Measurements from ENCODE around the gene PLPP6.

DNA sequence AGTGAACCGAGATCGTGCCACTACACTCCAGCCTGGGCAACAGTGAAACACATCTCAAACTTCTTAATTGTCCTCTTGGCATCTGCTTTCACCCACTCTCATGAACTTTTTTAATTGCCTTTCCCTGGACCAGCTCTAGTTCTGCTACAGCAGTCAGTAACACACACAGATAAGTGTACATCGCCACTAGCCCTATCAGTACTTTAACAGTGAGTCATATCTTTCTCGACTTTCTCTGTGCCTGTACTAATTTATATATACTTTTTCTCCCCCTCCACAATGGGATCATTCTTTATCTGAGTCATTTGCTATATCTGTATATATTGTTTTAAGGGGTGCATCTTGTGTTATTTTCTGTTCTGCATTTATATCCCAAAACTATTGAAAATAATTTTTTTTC, 24.0 kb downstream of the PLPP6 start:
- TF ChIP-seq EP300 (IDR thresholded peaks at IDR 0.05; ENCODE audit: low read depth in 2 of 2, low read length in 2 of 2) = no peak
- no peak for TF ChIP-seq EP300 (CRISPR knock-in tag; IDR thresholded peaks at IDR 0.05; ENCODE audit: borderline replicate concordance)
- no peak for TF ChIP-seq JUN (CRISPR knock-in tag; IDR thresholded peaks at IDR 0.05)
- no peak for TF ChIP-seq ZNF432 (CRISPR knock-in tag; IDR thresholded peaks at IDR 0.05; ENCODE audit: borderline replicate concordance)
- TF ChIP-seq, protein P1, sequence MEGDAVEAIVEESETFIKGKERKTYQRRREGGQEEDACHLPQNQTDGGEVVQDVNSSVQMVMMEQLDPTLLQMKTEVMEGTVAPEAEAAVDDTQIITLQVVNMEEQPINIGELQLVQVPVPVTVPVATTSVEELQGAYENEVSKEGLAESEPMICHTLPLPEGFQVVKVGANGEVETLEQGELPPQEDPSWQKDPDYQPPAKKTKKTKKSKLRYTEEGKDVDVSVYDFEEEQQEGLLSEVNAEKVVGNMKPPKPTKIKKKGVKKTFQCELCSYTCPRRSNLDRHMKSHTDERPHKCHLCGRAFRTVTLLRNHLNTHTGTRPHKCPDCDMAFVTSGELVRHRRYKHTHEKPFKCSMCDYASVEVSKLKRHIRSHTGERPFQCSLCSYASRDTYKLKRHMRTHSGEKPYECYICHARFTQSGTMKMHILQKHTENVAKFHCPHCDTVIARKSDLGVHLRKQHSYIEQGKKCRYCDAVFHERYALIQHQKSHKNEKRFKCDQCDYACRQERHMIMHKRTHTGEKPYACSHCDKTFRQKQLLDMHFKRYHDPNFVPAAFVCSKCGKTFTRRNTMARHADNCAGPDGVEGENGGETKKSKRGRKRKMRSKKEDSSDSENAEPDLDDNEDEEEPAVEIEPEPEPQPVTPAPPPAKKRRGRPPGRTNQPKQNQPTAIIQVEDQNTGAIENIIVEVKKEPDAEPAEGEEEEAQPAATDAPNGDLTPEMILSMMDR (CRISPR knock-in tag; IDR thresholded peaks at IDR 0.05) = no peak
- no peak for TF ChIP-seq ZNF253 (CRISPR knock-in tag; IDR thresholded peaks at IDR 0.05; ENCODE audit: borderline replicate concordance)
- no peak for TF ChIP-seq MLX (CRISPR knock-in tag; IDR thresholded peaks at IDR 0.05)
- TF ChIP-seq POLR2A (IDR thresholded peaks at IDR 0.05; ENCODE audit: insufficient read depth in 1 of 2, low read depth in 2 of 2, low read length in 2 of 2) = no peak

Data from HepG2 (cell line).